GM18861 (cell line): ENCODE data around the gene SMIM14.
"Not testable (repeated sequence)": the region's sequence is repeated elsewhere in the genome, so short reads cannot be mapped to it uniquely, and the experiment has no call there.

Experiments used
- ATAC-seq: cut with Tn5 transposase; IDR thresholded peaks from one replicate; pipeline ENCODE4 v1.9.1; 2021; ENCODE audit not compliant: unreplicated experiment

The SMIM14 gene

GRCh38 chr4:39504538-39504937 is 134.1 kb downstream of the SMIM14 start:
- no peak for ATAC-seq

GRCh38 chr4:39502664-39503035 is 136.0 kb downstream of the SMIM14 start:
- ATAC-seq, result not testable (repeated sequence)

GRCh38 chr4:39502019-39502663 is 136.5 kb downstream of the SMIM14 start:
- no peak for ATAC-seq

GRCh38 chr4:39498727-39499020 is 140.0 kb downstream of the SMIM14 start:
- ATAC-seq, result no peak

GRCh38 chr4:39497909-39498726 is 140.5 kb downstream of the SMIM14 start:
- ATAC-seq, result no peak
